Activated naive CD4-positive, alpha-beta T cell treated with anti-CD3 and anti-CD28 coated beads for 36 hours (primary cell): ENCODE measurements around the gene C1orf56. TPM values are rescaled to one million over a fixed set of nuclear protein-coding genes. Genes with fewer than 3 reads are reported as not detected.
A peak's percentile ranks its signal among the peaks of the same experiment; 100 is the strongest.

Experiments
- CTCF ChIA-PET: fragments of 350-600 bp; sonication (Branson Sonifier 250); formaldehyde crosslinking; loops from one replicate; lab custom pipeline; 2021; ENCODE audit warnings: antibody characterized with exemption; lab: Charles Lee
- DNase-seq: peaks from one replicate; pipeline ENCODE4 v3.0.0-alpha.2; 2020
- H3K27ac Mint-ChIP-seq: one replicate; pipeline ENCODE4 v1.8.0; 2021; ENCODE audit warnings: mild to moderate bottlenecking, mixed read lengths
- H3K27me3 Mint-ChIP-seq: one replicate; pipeline ENCODE4 v1.8.0; 2021; ENCODE audit warnings: low read depth, mixed read lengths
- H3K36me3 Mint-ChIP-seq: one replicate; pipeline ENCODE4 v1.8.0; 2021; ENCODE audit warnings: low read depth, mixed read lengths
- H3K4me1 Mint-ChIP-seq: one replicate; pipeline ENCODE4 v1.8.0; 2021; ENCODE audit warnings: low read depth, mixed read lengths
- H3K4me3 Mint-ChIP-seq: one replicate; pipeline ENCODE4 v1.8.0; 2021; ENCODE audit warnings: mild to moderate bottlenecking, moderate library complexity, mixed read lengths
- H3K9me3 Mint-ChIP-seq: one replicate; pipeline ENCODE4 v1.8.0; 2021; ENCODE audit warnings: mixed read lengths
- intact Hi-C: fragments of 100-400 bp; cut with micrococcal nuclease; formaldehyde crosslinking; loops from one replicate; pipeline ENCODE4 v1.15.1; 2023
- total RNA-seq, 2 experiments: library from RNA; stranded (reverse); gene quantifications; one replicate each; pipeline ENCODE4 v1.2.3, GENCODE V29; 2021

The C1orf56 gene
- total RNA-seq, 2 experiments from 2014 or later = 0.49 to 0.57 TPM

GRCh38 chr1:151006327-151007052 is 41.1 kb upstream of the C1orf56 start, which contains the start of gene MINDY1:
Gene MINDY1, minus strand, starts transcription at chr1:151006902. Its CDS starts 4,285 bp downstream, at chr1:151002617.
- Mint-ChIP-seq H3K4me3 (peak within 1 kb of the TSS; percentile 92), H3K9me3 (no peaks in the 10 kb centered on the region), H3K27me3 (no peaks in the 10 kb centered on the region), H3K36me3 (peaks cover 8% of the 10 kb centered on the region), H3K4me1 (peaks cover 66% of the 10 kb centered on the region), H3K27ac (peak within 1 kb of the TSS; percentile 99)
- peak; percentile 65 for DNase-seq
- intact Hi-C loops = loop anchor here (1.0 to 10.0 kb wide), 5 partner anchors 27 to 642 kb away; partner anchors contain the start of genes CTSS, GOLPH3L and RPRD2
- CTCF ChIA-PET = interaction anchor here (0.5 to 4.7 kb wide), 21 partner anchors 11 to 444 kb away, joined by 3 to 54 read pairs (median 4); partner anchors contain the start of genes C1orf56 and CERS2

- Mint-ChIP-seq H3K36me3 (peaks cover 2% of the 10 kb centered on the region), H3K27me3 (no peaks in the 10 kb centered on the region), H3K4me1 (peaks cover 61% of the 10 kb centered on the region), H3K27ac (peak overlapping the region; percentile 99), H3K9me3 (no peaks in the 10 kb centered on the region), H3K4me3 (peak overlapping the region; percentile 92)
- CTCF ChIA-PET = interaction anchor here (4.7 kb wide), 1 partner anchor 12 kb away, joined by 54 read pairs; no protein-coding TSS in a partner anchor
- intact Hi-C loops = loop anchor here (1.0 to 10.0 kb wide), 10 partner anchors 41 to 643 kb away; partner anchors contain the start of genes CTSS, GABPB2, GOLPH3L and PI4KB
- no peak for DNase-seq
Observed at GRCh38 chr1:151007853-151008243, 39.7 kb upstream of the C1orf56 start.

DNA sequence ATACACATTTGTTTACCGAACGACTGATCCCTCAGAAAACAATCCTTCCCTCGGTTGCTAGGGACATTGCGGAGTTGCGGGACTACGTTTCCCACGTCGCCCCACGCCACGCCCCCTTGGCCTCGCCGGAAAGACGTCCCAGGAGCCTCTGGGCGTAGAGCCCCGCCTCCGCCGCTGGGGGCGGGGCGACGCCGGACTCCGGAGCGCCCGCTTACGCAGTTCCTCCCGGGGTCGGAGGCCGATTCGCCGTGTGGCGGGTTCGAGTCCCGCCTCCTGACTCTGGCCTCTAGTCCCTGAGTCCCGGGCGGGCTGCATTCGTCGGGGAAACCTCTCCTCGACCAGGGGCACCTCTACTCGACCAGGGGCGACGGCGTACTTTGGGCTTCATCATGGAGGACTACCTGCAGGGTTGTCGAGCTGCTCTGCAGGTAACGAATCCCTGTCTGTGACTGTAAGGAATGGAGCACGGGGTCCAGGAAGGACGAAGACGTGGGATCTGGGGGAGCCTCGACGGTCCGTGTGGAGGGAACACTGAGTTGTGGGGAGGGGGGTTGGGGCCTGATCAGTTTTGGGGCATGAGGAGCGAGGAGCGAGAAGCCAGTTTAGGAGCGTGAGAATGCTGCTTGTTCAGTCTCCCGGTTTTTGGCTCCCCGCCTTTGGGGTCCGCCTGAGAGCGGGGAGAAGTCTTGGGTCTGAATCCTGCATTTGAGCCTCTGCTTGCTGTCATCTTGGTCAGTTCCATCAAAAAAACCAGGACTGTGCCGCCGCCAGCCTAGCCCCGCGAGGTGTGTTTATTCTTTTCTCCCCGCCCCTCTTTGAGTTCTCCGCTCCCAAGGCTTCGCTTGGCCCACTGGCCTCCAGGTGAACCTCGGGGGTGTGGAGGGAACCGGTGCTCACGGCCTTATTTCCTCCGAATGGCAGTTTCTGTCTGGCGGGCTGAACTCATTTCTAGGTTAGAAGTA is 39.0 kb upstream of the C1orf56 start, which contains the start of gene PRUNE1:
TSS of gene PRUNE1 (plus strand) at position 206 of the 962 bp plus-strand sequence. CDS start at position 390, 184 bp downstream.
- H3K9me3 Mint-ChIP-seq = no peaks in the 10 kb centered on the region
- DNase-seq = peak; percentile 97
- peak within 1 kb of the TSS; percentile 92 for H3K4me3 Mint-ChIP-seq
- intact Hi-C loops = loop anchor here (1.0 to 10.0 kb wide), 9 partner anchors 40 to 644 kb away; partner anchors contain the start of genes GABPB2, PI4KB, RPRD2 and SETDB1
- H3K27me3 Mint-ChIP-seq = no peaks in the 10 kb centered on the region
- H3K4me1 Mint-ChIP-seq = peaks cover 56% of the 10 kb centered on the region
- H3K36me3 Mint-ChIP-seq = peaks cover 2% of the 10 kb centered on the region
- CTCF ChIA-PET = interaction anchor here (1.0 kb wide), 1 partner anchor 50 kb away, joined by 3 read pairs; the partner anchor contains the start of gene CDC42SE1
- H3K27ac Mint-ChIP-seq = peak within 1 kb of the TSS; percentile 99

DNA sequence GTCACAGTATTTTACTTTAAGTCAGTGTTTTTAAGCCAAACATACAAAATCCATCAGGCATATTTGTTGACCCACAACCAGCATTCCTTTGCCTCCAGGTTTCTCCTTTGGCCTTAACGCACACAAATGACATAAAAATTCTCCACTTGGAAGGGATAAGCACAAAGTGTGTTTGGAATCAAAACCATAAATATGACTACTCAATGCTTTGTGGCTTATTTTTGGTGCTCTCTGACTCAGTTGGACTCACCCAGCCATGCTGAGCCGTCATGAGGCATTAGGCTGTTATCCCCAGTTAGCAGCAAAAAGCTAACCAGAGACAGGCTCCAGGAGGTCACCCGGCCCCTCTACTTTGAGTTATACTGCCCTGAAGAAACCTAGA is 38.4 kb upstream of the C1orf56 start:
- Mint-ChIP-seq H3K4me3 (peak overlapping the region; percentile 92), H3K27me3 (no peaks in the 10 kb centered on the region), H3K4me1 (peaks cover 52% of the 10 kb centered on the region), H3K9me3 (no peaks in the 10 kb centered on the region), H3K36me3 (peaks cover 2% of the 10 kb centered on the region), H3K27ac (no peak overlapping the region)
- CTCF ChIA-PET = interaction anchor here (1.0 kb wide), 1 partner anchor 49 kb away, joined by 3 read pairs; the partner anchor contains the start of gene CDC42SE1
- DNase-seq = peak; percentile 30
- intact Hi-C loops = loop anchor here (1.0 to 10.0 kb wide), 4 partner anchors 40 to 644 kb away; partner anchors contain the start of genes RPRD2 and TNFAIP8L2

DNA sequence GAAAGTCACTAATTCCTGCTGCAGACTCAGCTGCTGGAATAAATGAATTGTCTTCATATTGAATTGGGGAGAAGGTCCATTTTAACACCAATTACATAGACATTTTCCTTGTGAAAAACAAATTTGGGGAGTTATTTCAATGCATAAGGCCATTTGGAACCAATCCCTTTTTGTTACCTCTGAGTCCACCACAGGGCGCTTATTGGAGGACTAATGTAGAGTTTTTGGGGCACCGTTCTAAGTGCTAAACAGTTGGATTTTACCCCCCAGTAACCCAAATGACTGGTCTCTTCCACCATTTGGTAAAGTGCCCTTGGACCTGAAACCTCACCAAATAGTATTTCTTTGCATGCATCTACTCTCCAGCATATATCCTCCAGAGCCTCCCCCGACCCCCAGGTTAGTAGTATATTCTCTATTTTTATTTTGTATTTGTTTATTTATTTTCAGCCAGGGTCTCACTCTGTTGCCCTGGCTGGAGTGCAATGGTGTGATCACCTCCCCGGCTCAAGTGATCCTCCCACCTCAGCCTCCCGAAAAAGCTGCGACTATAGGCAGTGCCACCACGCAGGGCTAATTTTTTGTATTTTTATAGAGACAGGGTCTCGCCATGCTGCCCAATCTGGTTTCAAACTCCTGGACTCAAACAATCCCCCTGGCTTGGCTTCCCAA is 37.7 kb upstream of the C1orf56 start:
- Mint-ChIP-seq H3K27me3 (no peaks in the 10 kb centered on the region), H3K4me1 (peaks cover 50% of the 10 kb centered on the region), H3K36me3 (peaks cover 2% of the 10 kb centered on the region), H3K4me3 (peak overlapping the region; percentile 92), H3K27ac (no peak overlapping the region), H3K9me3 (no peaks in the 10 kb centered on the region)
- intact Hi-C loops = loop anchor here (1.0 to 10.0 kb wide), 4 partner anchors 39 to 645 kb away; partner anchors contain the start of genes RPRD2 and TNFAIP8L2
- CTCF ChIA-PET = interaction anchor here (1.0 kb wide), 1 partner anchor 49 kb away, joined by 3 read pairs; the partner anchor contains the start of gene CDC42SE1
- no peak for DNase-seq

GRCh38 chr1:151010346-151010726 is 37.2 kb upstream of the C1orf56 start:
- no peaks in the 10 kb centered on the region for H3K27me3 Mint-ChIP-seq
- CTCF ChIA-PET = interaction anchor here (1.0 kb wide), 1 partner anchor 86 kb away, joined by 5 read pairs; no protein-coding TSS in a partner anchor
- peaks cover 50% of the 10 kb centered on the region for H3K4me1 Mint-ChIP-seq
- peaks cover 2% of the 10 kb centered on the region for H3K36me3 Mint-ChIP-seq
- no peaks in the 10 kb centered on the region for H3K9me3 Mint-ChIP-seq
- intact Hi-C loops = no loop called here
- no peak overlapping the region for H3K27ac Mint-ChIP-seq
- no peak overlapping the region for H3K4me3 Mint-ChIP-seq
- no peak for DNase-seq

GRCh38 chr1:151011154-151011850 is 36.2 kb upstream of the C1orf56 start:
- H3K36me3 Mint-ChIP-seq = no peaks in the 10 kb centered on the region
- DNase-seq = no peak
- peaks cover 48% of the 10 kb centered on the region for H3K4me1 Mint-ChIP-seq
- intact Hi-C loops = no loop called here
- CTCF ChIA-PET = interaction anchor here (1.0 to 1.2 kb wide), 2 partner anchors 48 to 85 kb away, joined by 3 to 5 read pairs; partner anchors contain the start of gene CDC42SE1
- H3K27me3 Mint-ChIP-seq = no peaks in the 10 kb centered on the region
- no peak overlapping the region for H3K4me3 Mint-ChIP-seq
- no peaks in the 10 kb centered on the region for H3K9me3 Mint-ChIP-seq
- H3K27ac Mint-ChIP-seq = no peak overlapping the region

- no peak for DNase-seq
- intact Hi-C loops = no loop called here
- H3K27me3 Mint-ChIP-seq = no peaks in the 10 kb centered on the region
- CTCF ChIA-PET = interaction anchor here (0.9 to 1.2 kb wide), 3 partner anchors 17 to 155 kb away, joined by 3 read pairs; partner anchors contain the start of gene CDC42SE1
- peaks cover 35% of the 10 kb centered on the region for H3K4me1 Mint-ChIP-seq
- no peaks in the 10 kb centered on the region for H3K36me3 Mint-ChIP-seq
- H3K27ac Mint-ChIP-seq = no peak overlapping the region
- no peak overlapping the region for H3K4me3 Mint-ChIP-seq
- no peaks in the 10 kb centered on the region for H3K9me3 Mint-ChIP-seq
Observed at GRCh38 chr1:151012684-151013471, 34.7 kb upstream of the C1orf56 start.

DNA sequence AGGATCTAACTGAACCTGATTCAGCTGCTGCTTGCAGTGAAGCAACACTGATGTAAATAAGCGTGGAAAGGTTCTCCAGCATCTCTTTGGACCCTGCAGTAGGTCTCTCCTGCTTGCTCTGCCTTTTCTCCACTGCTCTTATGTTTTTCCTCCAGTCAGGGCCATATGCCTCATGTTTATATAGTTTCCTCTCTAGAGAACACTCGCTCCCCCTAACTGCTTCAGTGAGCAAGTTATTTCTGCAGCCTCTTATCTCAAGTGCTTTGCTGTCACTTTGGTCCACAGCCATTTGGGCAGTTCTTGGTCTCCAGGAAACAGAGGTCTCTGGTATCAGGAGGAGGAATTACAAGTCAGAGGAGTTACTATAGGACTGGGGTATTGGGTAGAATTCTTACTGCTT is 34.0 kb upstream of the C1orf56 start:
- intact Hi-C loops = no loop called here
- no peak overlapping the region for H3K4me3 Mint-ChIP-seq
- CTCF ChIA-PET = no interaction called here
- H3K9me3 Mint-ChIP-seq = no peaks in the 10 kb centered on the region
- H3K27ac Mint-ChIP-seq = no peak overlapping the region
- DNase-seq = no peak
- H3K36me3 Mint-ChIP-seq = peaks cover 3% of the 10 kb centered on the region
- no peaks in the 10 kb centered on the region for H3K27me3 Mint-ChIP-seq
- peaks cover 32% of the 10 kb centered on the region for H3K4me1 Mint-ChIP-seq

DNA sequence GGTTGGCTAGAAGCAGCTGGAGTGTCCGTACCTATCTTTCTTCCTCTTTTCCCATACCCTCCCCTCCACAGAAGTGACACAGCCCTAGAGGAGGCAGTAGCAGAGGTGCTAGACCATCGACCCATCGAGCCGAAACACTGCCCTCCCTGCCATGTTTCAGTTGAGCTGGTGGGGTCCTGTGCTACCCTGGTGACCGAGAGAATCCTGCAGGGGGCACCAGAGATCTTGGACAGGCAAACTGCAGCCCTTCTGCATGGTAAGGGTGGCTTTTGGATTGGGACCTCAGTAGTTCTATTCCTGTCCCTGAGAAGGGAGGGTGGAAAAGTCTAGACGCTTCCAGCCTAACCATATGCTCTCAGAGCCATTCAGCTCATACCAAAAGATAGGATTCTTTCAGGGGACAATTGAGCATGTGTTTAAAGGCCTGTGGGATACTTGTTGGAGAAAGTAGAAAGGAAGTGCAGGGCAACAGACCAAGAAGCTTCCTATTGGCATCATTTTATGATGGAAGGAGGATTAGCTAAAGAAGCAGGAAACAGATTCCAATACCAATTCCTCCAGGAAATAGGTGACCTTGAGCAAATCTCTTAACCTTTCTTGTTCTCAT is 22.9 kb upstream of the C1orf56 start:
- Mint-ChIP-seq H3K27ac (no peak overlapping the region), H3K27me3 (no peaks in the 10 kb centered on the region), H3K36me3 (peaks cover 10% of the 10 kb centered on the region), H3K4me3 (peak overlapping the region; percentile 36), H3K9me3 (no peaks in the 10 kb centered on the region), H3K4me1 (peaks cover 6% of the 10 kb centered on the region)
- intact Hi-C loops = loop anchor here (1.0 kb wide), 5 partner anchors 35 to 227 kb away; partner anchors contain the start of genes CDC42SE1, GABPB2 and TNFAIP8L2
- peak; percentile 91 for DNase-seq
- CTCF ChIA-PET = interaction anchor here (0.5 to 3.3 kb wide), 26 partner anchors 12 to 228 kb away, joined by 3 to 30 read pairs (median 4); partner anchors contain the start of genes BNIPL, C1orf56, CDC42SE1 and GABPB2
